BE2C (cell line): ENCODE measurements around the gene ARID4B. TPM values are rescaled to one million over a fixed set of nuclear protein-coding genes. Genes with fewer than 3 reads are reported as not detected.

Experiments
- DNase-seq: peaks from one replicate; pipeline ENCODE4 v3.0.0-alpha.2; 2020
- H3K27me3 ChIP-seq: fragments of 250-450 bp; sonication (Bioruptor Pico); 2 replicates; pipeline ENCODE4 v1.5.1; 2020; ENCODE audit warnings: mild to moderate bottlenecking
- H3K36me3 ChIP-seq: fragments of 250-450 bp; sonication (Bioruptor Pico); 2 replicates; pipeline ENCODE4 v1.5.1; 2020; ENCODE audit warnings: mild to moderate bottlenecking
- H3K4me1 ChIP-seq: fragments of 250-450 bp; sonication (Bioruptor Pico); 2 replicates; pipeline ENCODE4 v1.5.1; 2020
- H3K4me3 ChIP-seq: 2 replicates; pipeline ENCODE4 v1.5.1; 2011; ENCODE audit warnings: low read depth, low read length
- H3K9me3 ChIP-seq: fragments of 250-450 bp; sonication (Bioruptor Pico); 2 replicates; pipeline ENCODE4 v1.5.1; 2020
- CTCF ChIP-seq: IDR thresholded peaks from 2 replicates; pipeline ENCODE4 v1.5.1; 2012; ENCODE audit warnings: mild to moderate bottlenecking, low read depth, low read length
- polyA plus RNA-seq: library from polyadenylated mRNA; unstranded; fragments of >200 nt; gene quantifications from one replicate; pipeline ENCODE4 v1.2.1, GENCODE V29; 2012; ENCODE audit warnings: low read depth, missing spikeins; ENCODE audit not compliant: insufficient read length, insufficient read depth

The ARID4B gene, protein sequence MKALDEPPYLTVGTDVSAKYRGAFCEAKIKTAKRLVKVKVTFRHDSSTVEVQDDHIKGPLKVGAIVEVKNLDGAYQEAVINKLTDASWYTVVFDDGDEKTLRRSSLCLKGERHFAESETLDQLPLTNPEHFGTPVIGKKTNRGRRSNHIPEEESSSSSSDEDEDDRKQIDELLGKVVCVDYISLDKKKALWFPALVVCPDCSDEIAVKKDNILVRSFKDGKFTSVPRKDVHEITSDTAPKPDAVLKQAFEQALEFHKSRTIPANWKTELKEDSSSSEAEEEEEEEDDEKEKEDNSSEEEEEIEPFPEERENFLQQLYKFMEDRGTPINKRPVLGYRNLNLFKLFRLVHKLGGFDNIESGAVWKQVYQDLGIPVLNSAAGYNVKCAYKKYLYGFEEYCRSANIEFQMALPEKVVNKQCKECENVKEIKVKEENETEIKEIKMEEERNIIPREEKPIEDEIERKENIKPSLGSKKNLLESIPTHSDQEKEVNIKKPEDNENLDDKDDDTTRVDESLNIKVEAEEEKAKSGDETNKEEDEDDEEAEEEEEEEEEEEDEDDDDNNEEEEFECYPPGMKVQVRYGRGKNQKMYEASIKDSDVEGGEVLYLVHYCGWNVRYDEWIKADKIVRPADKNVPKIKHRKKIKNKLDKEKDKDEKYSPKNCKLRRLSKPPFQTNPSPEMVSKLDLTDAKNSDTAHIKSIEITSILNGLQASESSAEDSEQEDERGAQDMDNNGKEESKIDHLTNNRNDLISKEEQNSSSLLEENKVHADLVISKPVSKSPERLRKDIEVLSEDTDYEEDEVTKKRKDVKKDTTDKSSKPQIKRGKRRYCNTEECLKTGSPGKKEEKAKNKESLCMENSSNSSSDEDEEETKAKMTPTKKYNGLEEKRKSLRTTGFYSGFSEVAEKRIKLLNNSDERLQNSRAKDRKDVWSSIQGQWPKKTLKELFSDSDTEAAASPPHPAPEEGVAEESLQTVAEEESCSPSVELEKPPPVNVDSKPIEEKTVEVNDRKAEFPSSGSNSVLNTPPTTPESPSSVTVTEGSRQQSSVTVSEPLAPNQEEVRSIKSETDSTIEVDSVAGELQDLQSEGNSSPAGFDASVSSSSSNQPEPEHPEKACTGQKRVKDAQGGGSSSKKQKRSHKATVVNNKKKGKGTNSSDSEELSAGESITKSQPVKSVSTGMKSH (N-terminal part only)
- 13.1 TPM for polyA plus RNA-seq

GRCh38 chr1:235327559-235328270 lies at the start of gene ARID4B:
TSS of gene ARID4B (minus strand) at chr1:235328179. CDS start at chr1:235326919, 1,260 bp downstream.
- DNase-seq = no peak
- H3K4me1 ChIP-seq = no peaks in the 10 kb centered on the region
- no peaks in the 10 kb centered on the region for H3K27me3 ChIP-seq
- peaks cover 10% of the 10 kb centered on the region for H3K36me3 ChIP-seq
- peak within 1 kb of the TSS; percentile 93 for H3K4me3 ChIP-seq
- no peaks in the 10 kb centered on the region for H3K9me3 ChIP-seq
- TF ChIP-seq CTCF = no peak

DNA sequence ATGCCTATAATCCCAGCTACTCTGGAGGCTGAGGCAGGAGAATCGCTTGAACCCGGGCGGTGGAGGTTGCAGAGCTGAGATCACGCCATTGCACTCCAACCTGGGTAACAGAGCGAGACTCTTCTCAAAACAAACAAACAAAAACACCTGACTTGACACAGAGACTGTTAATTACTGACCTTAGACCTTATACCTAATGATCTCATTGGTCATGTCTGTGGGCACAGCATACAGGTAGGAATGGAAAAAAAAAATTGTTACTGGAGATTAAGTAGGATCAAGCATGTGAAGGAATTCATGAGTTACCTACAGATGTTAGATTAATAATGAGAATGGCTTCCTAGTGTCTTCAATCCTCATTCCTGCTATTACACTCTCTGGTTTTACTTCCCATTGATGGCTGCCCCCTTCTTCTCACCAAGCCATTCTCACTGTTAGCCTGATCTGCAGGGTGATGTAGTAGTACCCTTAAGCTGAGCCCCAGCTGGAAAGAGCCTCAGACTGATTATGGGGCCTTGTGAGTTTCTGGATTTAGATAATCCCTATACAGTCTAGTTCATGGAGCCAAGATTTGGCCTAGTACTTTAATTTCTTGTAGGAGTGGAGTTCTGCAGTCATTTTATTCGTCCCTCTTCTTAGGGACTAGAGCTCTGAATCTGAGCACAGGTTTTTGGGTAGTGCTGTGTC lies 48.1 kb upstream of the ARID4B start:
- H3K4me1 ChIP-seq = no peaks in the 10 kb centered on the region
- no peak for TF ChIP-seq CTCF
- DNase-seq = no peak
- no peaks in the 10 kb centered on the region for H3K27me3 ChIP-seq
- H3K4me3 ChIP-seq = no peak overlapping the region
- H3K9me3 ChIP-seq = no peaks in the 10 kb centered on the region
- peaks cover 12% of the 10 kb centered on the region for H3K36me3 ChIP-seq

DNA sequence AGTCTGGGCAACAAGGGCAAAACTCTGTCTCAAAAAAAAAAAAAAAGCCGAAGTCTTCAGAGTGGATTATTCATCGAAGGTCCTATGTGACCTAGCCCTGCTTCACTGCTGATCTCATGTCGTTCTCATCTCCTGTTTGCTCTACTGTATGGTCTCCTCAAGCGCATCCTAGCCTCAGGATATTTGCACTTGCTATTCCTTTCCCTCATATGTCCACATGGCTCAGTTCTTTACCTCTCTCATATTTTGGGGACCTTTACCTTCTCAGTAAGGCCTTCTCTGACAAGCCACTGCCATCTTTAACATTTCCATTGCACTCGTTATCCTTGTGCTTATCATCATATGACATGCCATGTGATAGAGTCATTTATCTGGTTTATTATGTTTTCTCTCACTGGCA lies 41.8 kb upstream of the ARID4B start:
- H3K9me3 ChIP-seq = no peaks in the 10 kb centered on the region
- no peak overlapping the region for H3K4me3 ChIP-seq
- no peaks in the 10 kb centered on the region for H3K4me1 ChIP-seq
- no peaks in the 10 kb centered on the region for H3K36me3 ChIP-seq
- no peak for DNase-seq
- TF ChIP-seq CTCF = no peak
- no peaks in the 10 kb centered on the region for H3K27me3 ChIP-seq

GRCh38 chr1:235368428-235368827 lies 40.4 kb upstream of the ARID4B start:
- no peaks in the 10 kb centered on the region for H3K4me1 ChIP-seq
- H3K4me3 ChIP-seq = peak overlapping the region; percentile 91
- H3K9me3 ChIP-seq = no peaks in the 10 kb centered on the region
- TF ChIP-seq CTCF = no peak
- H3K36me3 ChIP-seq = no peaks in the 10 kb centered on the region
- no peak for DNase-seq
- H3K27me3 ChIP-seq = no peaks in the 10 kb centered on the region

DNA sequence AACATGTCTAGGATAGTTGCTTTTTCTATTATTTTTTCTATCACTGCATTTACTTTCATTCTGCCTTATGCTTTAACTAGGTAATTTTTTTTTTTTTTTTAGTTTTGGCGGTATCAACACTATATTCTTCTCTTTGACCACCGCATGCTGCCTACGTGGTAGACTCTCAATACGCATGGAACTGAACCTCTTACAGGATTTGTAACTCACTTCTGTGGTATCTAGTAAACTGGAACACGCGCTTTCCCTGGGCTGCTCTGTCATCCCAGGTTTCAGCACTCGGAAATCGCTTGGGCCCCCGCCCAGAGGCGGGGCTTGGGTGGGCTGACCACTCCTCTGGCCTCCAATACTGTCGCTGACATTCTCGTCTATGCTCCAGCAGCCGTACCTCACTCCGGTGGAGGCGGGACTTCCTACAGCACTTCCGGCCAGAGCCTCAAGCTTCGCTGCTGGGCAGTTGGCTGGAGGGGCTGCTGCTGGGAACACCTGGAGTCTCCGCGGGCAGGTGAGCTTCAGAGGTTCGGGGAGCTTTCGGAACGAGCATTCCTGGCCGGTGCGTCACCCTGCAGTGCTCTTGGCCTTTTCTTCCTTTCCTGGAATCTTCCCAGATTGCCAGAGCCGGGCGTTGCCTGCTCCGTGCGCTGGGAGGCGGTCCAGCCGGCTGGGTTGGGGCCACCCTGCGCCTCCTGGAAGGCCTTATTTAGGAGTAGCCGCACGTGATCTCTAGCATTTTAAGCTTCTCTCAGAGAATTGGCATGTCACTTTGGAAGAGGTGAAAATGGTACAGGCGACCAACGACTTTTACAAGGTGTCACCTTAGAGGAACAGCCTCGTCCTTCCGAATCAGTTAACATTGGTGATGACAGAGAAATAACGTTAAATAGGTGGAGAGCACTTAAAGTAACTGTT lies 39.3 kb upstream of the ARID4B start, which contains the start of gene TBCE:
Gene TBCE, plus strand, starts transcription at position 428 of the 909 bp plus-strand sequence. CDS start 12,623 bp downstream, outside the sequence.
- H3K36me3 ChIP-seq = no peaks in the 10 kb centered on the region
- H3K27me3 ChIP-seq = no peaks in the 10 kb centered on the region
- no peaks in the 10 kb centered on the region for H3K4me1 ChIP-seq
- peak within 1 kb of the TSS; percentile 91 for H3K4me3 ChIP-seq
- DNase-seq = peak; percentile 97
- no peaks in the 10 kb centered on the region for H3K9me3 ChIP-seq
- no peak for TF ChIP-seq CTCF
